ENCODE measurements around the gene KCTD11. TPM values are rescaled to one million over a fixed set of nuclear protein-coding genes. Genes with fewer than 3 reads are reported as not detected.
A peak's percentile ranks its signal among the peaks of the same experiment; 100 is the strongest.

The KCTD11 gene
- total RNA-seq, 2 experiments from 2014 or later = 11.2 to 12.5 TPM

GRCh38 chr17:7369825-7370224 is 17.9 kb downstream of the KCTD11 start:
- Mint-ChIP-seq H3K4me3 (no peak overlapping the region), H3K36me3 (ENCODE audit: low read depth) (no peaks in the 10 kb centered on the region), H3K27ac (no peak overlapping the region), H3K4me1 (no peaks in the 10 kb centered on the region), H3K27me3 (peaks cover 4% of the 10 kb centered on the region), H3K9me3 (no peaks in the 10 kb centered on the region)
- ChIA-PET CTCF (interaction anchor here (1.6 to 1.9 kb wide), 2 partner anchors 14 to 73 kb away, joined by 6 read pairs; no protein-coding TSS in a partner anchor), POLR2A (no interaction called here)
- DNase-seq = no peak

DNA sequence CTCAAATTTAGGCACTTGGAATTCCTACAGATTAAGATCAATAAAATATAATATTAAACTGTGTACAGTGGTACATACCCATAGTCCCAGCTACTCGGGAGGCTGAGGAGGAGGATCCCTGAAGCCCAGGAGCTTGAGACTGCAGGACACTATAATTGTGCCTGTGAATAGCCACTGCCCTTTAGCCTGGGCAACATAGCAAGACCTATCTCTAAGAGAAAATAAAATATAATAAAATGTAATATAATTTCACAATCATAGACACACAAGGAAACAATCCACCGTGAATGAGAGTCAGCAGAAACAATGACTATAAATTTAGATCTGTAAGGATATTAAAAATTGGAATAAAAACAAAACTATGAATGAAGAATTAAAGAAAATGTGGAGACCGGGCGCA is 18.9 kb downstream of the KCTD11 start:
- no peak for DNase-seq
- Mint-ChIP-seq H3K27me3 (peaks cover 4% of the 10 kb centered on the region), H3K9me3 (no peaks in the 10 kb centered on the region), H3K27ac (no peak overlapping the region), H3K4me1 (no peaks in the 10 kb centered on the region), H3K36me3 (ENCODE audit: low read depth) (no peaks in the 10 kb centered on the region), H3K4me3 (no peak overlapping the region)
- ChIA-PET POLR2A (no interaction called here), CTCF (interaction anchor here (1.1 to 1.9 kb wide), 3 partner anchors 15 to 74 kb away, joined by 3 to 6 read pairs (median 6); no protein-coding TSS in a partner anchor)

- Mint-ChIP-seq H3K27ac (no peak overlapping the region), H3K4me1 (no peaks in the 10 kb centered on the region), H3K27me3 (peaks cover 15% of the 10 kb centered on the region), H3K36me3 (ENCODE audit: low read depth) (peaks cover 3% of the 10 kb centered on the region), H3K4me3 (no peak overlapping the region), H3K9me3 (peaks cover 4% of the 10 kb centered on the region)
- DNase-seq = no peak
- CTCF ChIA-PET = interaction anchor here (1.2 kb wide), 1 partner anchor 18 kb away, joined by 5 read pairs; no protein-coding TSS in a partner anchor
- POLR2A ChIA-PET = no interaction called here
These were observed 22.4 kb downstream of the KCTD11 start for GRCh38 chr17:7374353-7374752.

GRCh38 chr17:7379134-7379533 is 27.2 kb downstream of the KCTD11 start:
- peaks cover 41% of the 10 kb centered on the region for H3K27me3 Mint-ChIP-seq
- CTCF ChIA-PET = no interaction called here
- peaks cover 15% of the 10 kb centered on the region for H3K4me1 Mint-ChIP-seq
- peaks cover 3% of the 10 kb centered on the region for H3K36me3 Mint-ChIP-seq (ENCODE audit: low read depth)
- POLR2A ChIA-PET = no interaction called here
- no peak overlapping the region for H3K27ac Mint-ChIP-seq
- no peak overlapping the region for H3K4me3 Mint-ChIP-seq
- H3K9me3 Mint-ChIP-seq = peaks cover 4% of the 10 kb centered on the region
- DNase-seq = no peak

DNA sequence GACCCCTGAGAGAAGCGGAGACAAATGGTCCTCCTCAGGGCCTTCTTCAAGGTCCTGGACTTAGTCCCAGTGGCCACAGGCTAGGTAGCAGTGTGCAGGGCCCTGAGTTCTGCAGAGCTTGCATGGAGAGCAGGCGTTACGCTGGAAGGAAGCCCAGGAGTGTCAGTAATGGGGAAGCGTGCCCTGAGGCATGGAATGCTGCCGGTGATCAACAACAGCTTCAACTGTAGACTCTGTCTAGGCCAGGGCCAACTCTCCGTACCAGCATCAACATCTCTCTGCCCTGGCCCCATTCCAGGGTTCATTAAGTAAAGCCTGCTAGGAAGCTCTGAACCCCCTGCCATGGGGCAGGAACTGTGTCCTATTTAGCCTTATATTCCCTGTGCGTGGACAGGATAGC is 28.4 kb downstream of the KCTD11 start:
- H3K36me3 Mint-ChIP-seq (ENCODE audit: low read depth) = peaks cover 3% of the 10 kb centered on the region
- H3K4me1 Mint-ChIP-seq = peaks cover 21% of the 10 kb centered on the region
- H3K4me3 Mint-ChIP-seq = no peak overlapping the region
- POLR2A ChIA-PET = no interaction called here
- DNase-seq = no peak
- H3K27me3 Mint-ChIP-seq = peaks cover 41% of the 10 kb centered on the region
- CTCF ChIA-PET = interaction anchor here (0.6 to 2.8 kb wide), 2 partner anchors 14 to 25 kb away, joined by 3 to 17 read pairs; partner anchors contain the start of gene TMEM95
- H3K9me3 Mint-ChIP-seq = peaks cover 4% of the 10 kb centered on the region
- no peak overlapping the region for H3K27ac Mint-ChIP-seq

- CTCF ChIA-PET = interaction anchor here (0.6 to 2.8 kb wide), 6 partner anchors 14 to 86 kb away, joined by 3 to 17 read pairs (median 4); partner anchors contain the start of genes PLSCR3, TMEM102 and TMEM95
- H3K36me3 Mint-ChIP-seq (ENCODE audit: low read depth) = peaks cover 3% of the 10 kb centered on the region
These were observed 29.1 kb downstream of the KCTD11 start, which contains the start of gene TNK1 for GRCh38 chr17:7380855-7381683. TSS of gene TNK1 (plus strand) at chr17:7381089. CDS start at chr17:7382927, 1,838 bp downstream.

DNA sequence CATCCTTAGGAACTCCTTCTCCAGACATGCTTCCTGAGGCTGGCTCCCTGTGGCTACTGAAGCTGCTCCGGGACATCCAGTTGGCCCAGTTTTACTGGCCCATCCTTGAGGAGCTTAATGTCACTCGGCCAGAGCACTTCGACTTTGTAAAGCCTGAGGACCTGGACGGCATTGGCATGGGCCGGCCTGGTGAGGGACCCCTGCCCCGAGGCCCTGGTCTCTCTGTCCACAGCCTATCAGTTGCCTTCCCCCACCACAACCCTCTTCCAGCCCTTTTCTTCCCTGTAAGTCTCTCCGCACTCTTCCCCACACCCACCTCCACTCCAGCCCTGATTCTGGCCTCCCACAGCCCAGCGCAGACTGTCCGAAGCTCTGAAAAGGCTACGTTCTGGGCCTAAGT is 30.9 kb downstream of the KCTD11 start:
- H3K27me3 Mint-ChIP-seq = peaks cover 33% of the 10 kb centered on the region
- no peak for DNase-seq
- H3K27ac Mint-ChIP-seq = no peak overlapping the region
- peaks cover 24% of the 10 kb centered on the region for H3K4me1 Mint-ChIP-seq
- peaks cover 3% of the 10 kb centered on the region for H3K36me3 Mint-ChIP-seq (ENCODE audit: low read depth)
- CTCF ChIA-PET = interaction anchor here (1.6 kb wide), 1 partner anchor 178 kb away, joined by 7 read pairs; no protein-coding TSS in a partner anchor
- H3K4me3 Mint-ChIP-seq = no peak overlapping the region
- POLR2A ChIA-PET = no interaction called here
- peaks cover 4% of the 10 kb centered on the region for H3K9me3 Mint-ChIP-seq

More at GRCh38 chr17:7380855-7381683, 29.1 kb downstream of the KCTD11 start, which contains the start of gene TNK1:
- no peak within 1 kb of the TSS for H3K4me3 Mint-ChIP-seq
- H3K27me3 Mint-ChIP-seq = peaks cover 41% of the 10 kb centered on the region
- POLR2A ChIA-PET = interaction anchor here (0.6 kb wide), 1 partner anchor 163 kb away, joined by 3 read pairs; no protein-coding TSS in a partner anchor
- H3K4me1 Mint-ChIP-seq = peaks cover 24% of the 10 kb centered on the region
- DNase-seq = no peak
- peaks cover 4% of the 10 kb centered on the region for H3K9me3 Mint-ChIP-seq
- H3K27ac Mint-ChIP-seq = no peak within 1 kb of the TSS

DNA sequence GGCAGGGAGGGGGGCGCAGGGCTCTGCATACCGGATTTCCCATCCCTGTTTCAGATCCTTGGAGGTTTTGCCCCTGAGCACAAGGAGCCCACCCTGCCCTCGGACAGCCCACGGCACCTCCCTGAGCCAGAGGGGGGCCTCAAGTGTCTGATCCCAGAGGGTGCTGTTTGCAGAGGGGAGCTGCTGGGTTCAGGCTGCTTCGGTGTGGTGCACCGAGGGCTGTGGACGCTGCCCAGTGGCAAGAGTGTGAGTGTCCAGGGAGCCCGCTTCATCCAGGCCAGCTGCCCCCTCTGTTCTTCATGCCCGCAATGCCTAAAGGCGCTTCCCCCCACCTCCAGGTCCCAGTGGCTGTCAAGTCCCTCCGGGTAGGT is 31.4 kb downstream of the KCTD11 start:
- no peak for DNase-seq
- H3K4me1 Mint-ChIP-seq = peaks cover 24% of the 10 kb centered on the region
- peaks cover 33% of the 10 kb centered on the region for H3K27me3 Mint-ChIP-seq
- ChIA-PET CTCF (interaction anchor here (1.5 kb wide), 1 partner anchor 177 kb away, joined by 3 read pairs; no protein-coding TSS in a partner anchor), POLR2A (no interaction called here)
- H3K27ac Mint-ChIP-seq = no peak overlapping the region
- H3K36me3 Mint-ChIP-seq (ENCODE audit: low read depth) = peaks cover 3% of the 10 kb centered on the region
- H3K4me3 Mint-ChIP-seq = no peak overlapping the region
- H3K9me3 Mint-ChIP-seq = peaks cover 4% of the 10 kb centered on the region

DNA sequence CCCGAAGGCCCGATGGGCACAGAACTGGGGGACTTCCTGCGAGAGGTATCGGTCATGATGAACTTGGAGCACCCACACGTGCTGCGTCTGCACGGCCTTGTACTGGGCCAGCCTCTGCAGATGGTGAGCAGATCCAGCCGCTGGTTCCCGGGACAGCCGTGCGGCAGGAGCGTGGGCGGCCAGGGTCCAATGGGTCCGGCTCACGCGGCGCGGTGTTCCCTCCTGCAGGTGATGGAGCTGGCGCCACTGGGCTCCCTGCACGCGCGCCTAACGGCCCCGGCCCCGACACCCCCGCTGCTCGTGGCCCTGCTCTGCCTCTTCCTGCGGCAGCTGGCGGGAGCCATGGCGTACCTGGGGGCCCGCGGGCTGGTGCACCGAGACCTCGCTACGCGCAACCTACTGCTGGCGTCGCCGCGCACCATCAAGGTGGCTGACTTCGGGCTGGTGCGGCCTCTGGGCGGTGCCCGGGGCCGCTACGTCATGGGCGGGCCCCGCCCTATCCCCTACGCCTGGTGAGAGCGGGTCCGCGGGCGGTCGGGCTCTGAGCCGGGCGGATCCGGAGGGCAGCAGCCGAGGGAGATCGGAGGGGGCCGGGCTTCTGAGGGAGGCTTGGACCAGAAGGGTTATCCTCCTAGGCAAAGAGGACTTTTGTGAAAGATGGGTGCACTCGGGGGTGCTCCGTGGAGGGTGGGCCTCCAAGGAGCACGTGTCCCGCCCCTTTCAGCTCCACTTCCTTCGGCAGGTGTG is 32.0 kb downstream of the KCTD11 start:
- POLR2A ChIA-PET = no interaction called here
- peak overlapping the region; percentile 83 for H3K27ac Mint-ChIP-seq

DNA sequence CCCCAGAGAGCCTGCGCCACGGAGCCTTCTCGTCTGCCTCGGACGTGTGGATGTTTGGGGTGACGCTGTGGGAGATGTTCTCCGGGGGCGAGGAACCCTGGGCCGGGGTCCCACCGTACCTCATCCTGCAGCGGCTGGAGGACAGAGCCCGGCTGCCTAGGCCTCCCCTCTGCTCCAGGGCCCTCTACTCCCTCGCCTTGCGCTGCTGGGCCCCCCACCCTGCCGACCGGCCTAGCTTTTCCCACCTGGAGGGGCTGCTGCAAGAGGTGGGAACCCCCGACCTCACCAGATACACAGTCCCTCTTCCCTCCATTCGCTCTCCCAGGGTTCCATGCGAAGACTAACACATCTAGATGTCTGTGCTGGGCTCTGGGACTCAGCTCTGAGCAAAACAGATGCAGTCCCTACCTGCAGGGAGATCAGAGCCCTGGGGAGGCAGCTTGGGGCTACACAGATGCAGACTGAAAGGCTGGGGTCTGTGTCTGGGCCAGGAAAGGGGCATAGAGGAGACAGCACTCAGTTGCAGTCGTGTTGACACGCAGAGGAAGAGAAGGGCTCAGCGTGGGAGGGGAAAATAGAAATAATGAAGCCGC is 32.6 kb downstream of the KCTD11 start:
- H3K9me3 Mint-ChIP-seq = no peaks in the 10 kb centered on the region
- H3K4me1 Mint-ChIP-seq = peaks cover 24% of the 10 kb centered on the region
- peaks cover 27% of the 10 kb centered on the region for H3K27me3 Mint-ChIP-seq
- DNase-seq = no peak
- ChIA-PET CTCF (interaction anchor here (0.7 to 1.5 kb wide), 6 partner anchors 14 to 304 kb away, joined by 3 read pairs; partner anchors contain the start of gene TMEM256), POLR2A (no interaction called here)
- H3K27ac Mint-ChIP-seq = peak overlapping the region; percentile 83
- H3K36me3 Mint-ChIP-seq (ENCODE audit: low read depth) = peaks cover 8% of the 10 kb centered on the region
- H3K4me3 Mint-ChIP-seq = peak overlapping the region; percentile 73

More for the DNA sequence above, 32.0 kb downstream of the KCTD11 start:
- peaks cover 33% of the 10 kb centered on the region for H3K27me3 Mint-ChIP-seq
- CTCF ChIA-PET = interaction anchor here (0.7 to 1.5 kb wide), 3 partner anchors 18 to 176 kb away, joined by 3 read pairs; no protein-coding TSS in a partner anchor
- peak; percentile 82 for DNase-seq
- H3K4me3 Mint-ChIP-seq = peak overlapping the region; percentile 73
- H3K4me1 Mint-ChIP-seq = peaks cover 24% of the 10 kb centered on the region
- H3K36me3 Mint-ChIP-seq (ENCODE audit: low read depth) = peaks cover 4% of the 10 kb centered on the region
- H3K9me3 Mint-ChIP-seq = peaks cover 4% of the 10 kb centered on the region

GRCh38 chr17:7388856-7389255 is 36.9 kb downstream of the KCTD11 start:
- Mint-ChIP-seq H3K36me3 (ENCODE audit: low read depth) (peaks cover 37% of the 10 kb centered on the region), H3K4me3 (no peak overlapping the region), H3K9me3 (no peaks in the 10 kb centered on the region), H3K4me1 (peaks cover 34% of the 10 kb centered on the region), H3K27ac (no peak overlapping the region), H3K27me3 (no peaks in the 10 kb centered on the region)
- no peak for DNase-seq
- CTCF ChIA-PET = interaction anchor here (1.0 to 1.6 kb wide), 5 partner anchors 9 to 99 kb away, joined by 3 to 8 read pairs (median 5); partner anchors contain the start of gene TMEM95
- POLR2A ChIA-PET = no interaction called here

Measured in activated CD4-positive, alpha-beta T cell treated with anti-CD3 and anti-CD28 coated beads, Interleukin-2, amount 10 ng/mL, durations not matched to agents 7 days and 5 days (primary cell).